ENCODE data around the gene LY6G6F.

DNA sequence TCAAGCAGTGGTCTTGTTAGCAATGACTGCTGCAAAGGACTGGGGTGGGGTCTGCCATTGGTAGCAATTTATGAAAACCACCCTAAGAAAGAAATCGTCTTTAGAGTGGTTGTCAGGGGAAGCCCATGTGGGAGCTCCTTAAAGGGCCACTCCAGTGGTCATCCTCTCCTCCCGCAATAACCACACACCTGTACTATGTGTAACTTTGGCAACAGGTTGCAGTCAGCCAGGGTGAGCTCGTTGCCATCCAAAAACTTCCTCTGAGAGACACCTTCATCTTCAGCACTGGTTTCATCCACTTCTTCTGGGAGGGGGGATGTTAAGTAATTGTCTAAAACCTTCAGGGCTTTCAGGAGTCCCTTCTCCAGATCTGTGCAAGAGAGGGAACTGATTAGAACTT, 25.4 kb downstream of the LY6G6F start:
- TF ChIP-seq, protein P1, sequence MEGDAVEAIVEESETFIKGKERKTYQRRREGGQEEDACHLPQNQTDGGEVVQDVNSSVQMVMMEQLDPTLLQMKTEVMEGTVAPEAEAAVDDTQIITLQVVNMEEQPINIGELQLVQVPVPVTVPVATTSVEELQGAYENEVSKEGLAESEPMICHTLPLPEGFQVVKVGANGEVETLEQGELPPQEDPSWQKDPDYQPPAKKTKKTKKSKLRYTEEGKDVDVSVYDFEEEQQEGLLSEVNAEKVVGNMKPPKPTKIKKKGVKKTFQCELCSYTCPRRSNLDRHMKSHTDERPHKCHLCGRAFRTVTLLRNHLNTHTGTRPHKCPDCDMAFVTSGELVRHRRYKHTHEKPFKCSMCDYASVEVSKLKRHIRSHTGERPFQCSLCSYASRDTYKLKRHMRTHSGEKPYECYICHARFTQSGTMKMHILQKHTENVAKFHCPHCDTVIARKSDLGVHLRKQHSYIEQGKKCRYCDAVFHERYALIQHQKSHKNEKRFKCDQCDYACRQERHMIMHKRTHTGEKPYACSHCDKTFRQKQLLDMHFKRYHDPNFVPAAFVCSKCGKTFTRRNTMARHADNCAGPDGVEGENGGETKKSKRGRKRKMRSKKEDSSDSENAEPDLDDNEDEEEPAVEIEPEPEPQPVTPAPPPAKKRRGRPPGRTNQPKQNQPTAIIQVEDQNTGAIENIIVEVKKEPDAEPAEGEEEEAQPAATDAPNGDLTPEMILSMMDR (IDR thresholded peaks at IDR 0.05; ENCODE audit: insufficient read depth, low read depth, low read length), result no peak
- TF ChIP-seq EZH2 (IDR thresholded peaks at IDR 0.05; ENCODE audit: insufficient read depth, low read length), result no peak

Data from astrocyte (in vitro differentiated cells and primary cell).